Ectodermal cell (in vitro differentiated cells): ENCODE data around the gene ACAN.

Experiments
- H3K27ac ChIP-seq: 2 replicates; pipeline ENCODE4 v1.7.0; 2013; ENCODE audit warnings: mild to moderate bottlenecking, low read depth, low read length; ENCODE audit not compliant: insufficient read depth, poor library complexity, severe bottlenecking
- H3K27me3 ChIP-seq: 2 replicates; pipeline ENCODE4 v1.7.0; 2013; ENCODE audit warnings: mild to moderate bottlenecking, low read length; ENCODE audit not compliant: insufficient read depth, control insufficient read depth, poor library complexity, severe bottlenecking
- H3K36me3 ChIP-seq: one replicate; pipeline ENCODE4 v1.7.0; 2013; ENCODE audit warnings: low read length; ENCODE audit not compliant: control insufficient read depth, insufficient read depth
- H3K4me1 ChIP-seq: one replicate; pipeline ENCODE4 v1.7.0; 2013; ENCODE audit warnings: low read length; ENCODE audit not compliant: control insufficient read depth, insufficient read depth
- H3K4me3 ChIP-seq: 2 replicates; pipeline ENCODE4 v1.7.0; 2013; ENCODE audit warnings: low read depth, low read length, control low read depth; ENCODE audit not compliant: insufficient read depth
- H3K9me3 ChIP-seq: 2 replicates; pipeline ENCODE4 v1.7.0; 2013; ENCODE audit warnings: mild to moderate bottlenecking, low read length, moderate library complexity; ENCODE audit not compliant: control insufficient read depth
- WGBS, 2 experiments: methylation state at CpG; one replicate each; pipeline ENCODE4 v1.1.7; 2013; ENCODE audit warnings: missing lambda C conversion rate in 2 of 2; 5-methylcytosine and 5-hydroxymethylcytosine counted together

ACAN gene

GRCh38 chr15:88897142-88897455 is 93.9 kb downstream of the ACAN start:
- no peak overlapping the region for H3K27ac ChIP-seq
- 65 to 66% methylated on average over 8 of the region's 8 CpGs for WGBS, 2 experiments
- H3K27me3 ChIP-seq, result peaks cover 22% of the 10 kb centered on the region
- H3K36me3 ChIP-seq, result no peaks in the 10 kb centered on the region
- H3K4me1 ChIP-seq, result peaks cover 23% of the 10 kb centered on the region
- H3K9me3 ChIP-seq, result no peaks in the 10 kb centered on the region
- no peak overlapping the region for H3K4me3 ChIP-seq

GRCh38 chr15:88897456-88898194 is 94.4 kb downstream of the ACAN start:
- Histone ChIP-seq H3K9me3 (no peaks in the 10 kb centered on the region), H3K36me3 (peaks cover 2% of the 10 kb centered on the region), H3K4me1 (peaks cover 23% of the 10 kb centered on the region), H3K4me3 (no peak overlapping the region), H3K27ac (no peak overlapping the region), H3K27me3 (peaks cover 22% of the 10 kb centered on the region)
- 57 to 62% methylated on average over 12 of the region's 12 CpGs for WGBS, 2 experiments

- Histone ChIP-seq H3K4me3 (no peak overlapping the region), H3K27ac (no peak overlapping the region), H3K36me3 (peaks cover 5% of the 10 kb centered on the region), H3K27me3 (peaks cover 22% of the 10 kb centered on the region), H3K9me3 (no peaks in the 10 kb centered on the region), H3K4me1 (peaks cover 23% of the 10 kb centered on the region)
- 90% methylated on average over 15 of the region's 15 CpGs for WGBS, 2 experiments
Measured at GRCh38 chr15:88898736-88899135, 95.5 kb downstream of the ACAN start.

- 96% methylated on average over 9 of the region's 9 CpGs for WGBS, 2 experiments
- no peaks in the 10 kb centered on the region for H3K9me3 ChIP-seq
- peaks cover 17% of the 10 kb centered on the region for H3K27me3 ChIP-seq
- H3K4me3 ChIP-seq, result no peak overlapping the region
- peaks cover 8% of the 10 kb centered on the region for H3K36me3 ChIP-seq
- no peak overlapping the region for H3K27ac ChIP-seq
- H3K4me1 ChIP-seq, result peaks cover 23% of the 10 kb centered on the region
Measured at GRCh38 chr15:88899251-88899650, 96.0 kb downstream of the ACAN start.

GRCh38 chr15:88900309-88900981 is 97.2 kb downstream of the ACAN start:
- Histone ChIP-seq H3K27me3 (peaks cover 5% of the 10 kb centered on the region), H3K27ac (no peak overlapping the region), H3K4me1 (peaks cover 23% of the 10 kb centered on the region), H3K9me3 (no peaks in the 10 kb centered on the region), H3K4me3 (no peak overlapping the region), H3K36me3 (peaks cover 8% of the 10 kb centered on the region)
- 93 to 95% methylated on average over 12 of the region's 12 CpGs for WGBS, 2 experiments

GRCh38 chr15:88900982-88901418 is 97.8 kb downstream of the ACAN start:
- 90 to 94% methylated on average over 5 of the region's 5 CpGs for WGBS, 2 experiments
- Histone ChIP-seq H3K4me1 (peaks cover 23% of the 10 kb centered on the region), H3K36me3 (peaks cover 8% of the 10 kb centered on the region), H3K27me3 (no peaks in the 10 kb centered on the region), H3K27ac (no peak overlapping the region), H3K4me3 (no peak overlapping the region), H3K9me3 (no peaks in the 10 kb centered on the region)

- peaks cover 8% of the 10 kb centered on the region for H3K36me3 ChIP-seq
- H3K27me3 ChIP-seq, result no peaks in the 10 kb centered on the region
- H3K9me3 ChIP-seq, result no peaks in the 10 kb centered on the region
- no peak overlapping the region for H3K27ac ChIP-seq
- WGBS, 2 experiments, result 94 to 95% methylated on average over 15 of the region's 15 CpGs
- no peak overlapping the region for H3K4me3 ChIP-seq
- peaks cover 17% of the 10 kb centered on the region for H3K4me1 ChIP-seq
Measured at GRCh38 chr15:88901508-88902220, 98.4 kb downstream of the ACAN start.

- no peak overlapping the region for H3K4me3 ChIP-seq
- H3K9me3 ChIP-seq, result no peaks in the 10 kb centered on the region
- H3K27me3 ChIP-seq, result no peaks in the 10 kb centered on the region
- no peak overlapping the region for H3K27ac ChIP-seq
- H3K36me3 ChIP-seq, result peaks cover 8% of the 10 kb centered on the region
- 89 to 93% methylated on average over 6 of the region's 6 CpGs for WGBS, 2 experiments
- peaks cover 10% of the 10 kb centered on the region for H3K4me1 ChIP-seq
Measured at GRCh38 chr15:88902221-88902835, 99.1 kb downstream of the ACAN start.

GRCh38 chr15:88902846-88903245 is 99.6 kb downstream of the ACAN start:
- Histone ChIP-seq H3K27me3 (no peaks in the 10 kb centered on the region), H3K4me3 (no peak overlapping the region), H3K27ac (no peak overlapping the region), H3K4me1 (peaks cover 5% of the 10 kb centered on the region), H3K9me3 (no peaks in the 10 kb centered on the region), H3K36me3 (peaks cover 8% of the 10 kb centered on the region)
- WGBS, 2 experiments, result 85 to 97% methylated on average over 2 of the region's 2 CpGs

- no peaks in the 10 kb centered on the region for H3K27me3 ChIP-seq
- H3K4me1 ChIP-seq, result no peaks in the 10 kb centered on the region
- H3K27ac ChIP-seq, result no peak overlapping the region
- no peak overlapping the region for H3K4me3 ChIP-seq
- no peaks in the 10 kb centered on the region for H3K9me3 ChIP-seq
- 92 to 94% methylated on average over 2 of the region's 2 CpGs for WGBS, 2 experiments
- H3K36me3 ChIP-seq, result peaks cover 14% of the 10 kb centered on the region
Measured at GRCh38 chr15:88904257-88904623, 101.0 kb downstream of the ACAN start.
